Left colon (tissue), 2 donors: ENCODE data around the gene TMEM184C. TPM values are rescaled to one million over a fixed set of nuclear protein-coding genes. Genes with fewer than 3 reads are reported as not detected.

Experiments
- ATAC-seq: fragments of 200-7000 bp; cut with Tn5 transposase; one replicate; pipeline ENCODE4 v1.9.1; 2020; ENCODE audit warnings: mild to moderate bottlenecking, moderate library complexity
- DNase-seq, 2 donors: peaks; one replicate each; pipeline ENCODE4 v3.0.0-alpha.2; 2020
- intact Hi-C, 2 donors: fragments of 100-400 bp; cut with DNase I in 1 of 2; cut with micrococcal nuclease in 1 of 2; formaldehyde crosslinking; loops; one replicate each; pipeline versions ENCODE4 v1.11.2 to v1.14.0; 2022; cut with DNase I, micrococcal nuclease
- total RNA-seq, 2 donors: library from RNA; stranded (reverse); fragmentation: NEBNext Ultra II Directional; extraction: Animal tissue kit (Norgen Biotek cat#: 25700); gene quantifications; one replicate each; pipeline ENCODE4 v1.2.1, GENCODE V29; 2021
- donor health status: DM: no; HTN: no; CAD: no.
- donor health status: DM: yes; HTN: yes; CAD: no.

Gene TMEM184C
- total RNA-seq, 2 donors from 2014 or later = 38.1 to 41.8 TPM

- DNase-seq = no peak
- intact Hi-C loops = loop anchor here in 1 of 2 donors (10.0 kb wide), 2 partner anchors 432 to 492 kb away; no protein-coding TSS in a partner anchor
Measured at GRCh38 chr4:147596377-147596776, 20.8 kb upstream of the TMEM184C start.

GRCh38 chr4:147596981-147597380 is 20.2 kb upstream of the TMEM184C start:
- intact Hi-C loops = loop anchor here in 1 of 2 donors (10.0 kb wide), 2 partner anchors 432 to 492 kb away; no protein-coding TSS in a partner anchor
- no peak for DNase-seq
- ATAC-seq = no peak

More at GRCh38 chr4:147596377-147596776, 20.8 kb upstream of the TMEM184C start:
- ATAC-seq = no peak

- no peak for DNase-seq
- no peak for ATAC-seq
- intact Hi-C loops = loop anchor here in 1 of 2 donors (10.0 kb wide), 2 partner anchors 433 to 493 kb away; no protein-coding TSS in a partner anchor
Measured at GRCh38 chr4:147597561-147597960, 19.6 kb upstream of the TMEM184C start.

- DNase-seq = no peak
- no peak for ATAC-seq
- intact Hi-C loops = loop anchor here in 1 of 2 donors (10.0 kb wide), 2 partner anchors 434 to 494 kb away; no protein-coding TSS in a partner anchor
Measured at GRCh38 chr4:147599206-147599605, 18.0 kb upstream of the TMEM184C start.

GRCh38 chr4:147599769-147600168 is 17.4 kb upstream of the TMEM184C start:
- intact Hi-C loops = loop anchor here in 1 of 2 donors (10.0 kb wide), 2 partner anchors 435 to 495 kb away; no protein-coding TSS in a partner anchor
- ATAC-seq (no peak), DNase-seq (no peak)

- ATAC-seq (no peak), DNase-seq (no peak)
- intact Hi-C loops = no loop called here
Measured at GRCh38 chr4:147605499-147605898, 11.7 kb upstream of the TMEM184C start.

- ATAC-seq = no peak
- intact Hi-C loops = no loop called here
- no peak for DNase-seq
Measured at GRCh38 chr4:147607471-147607870, 9.7 kb upstream of the TMEM184C start.

GRCh38 chr4:147610686-147611085 is 6.5 kb upstream of the TMEM184C start:
- intact Hi-C loops = no loop called here
- DNase-seq (no peak), ATAC-seq (no peak)

GRCh38 chr4:147616849-147617172 is 386 bp upstream of the TMEM184C start:
- DNase-seq (no peak), ATAC-seq (no peak)
- intact Hi-C loops = no loop called here

GRCh38 chr4:147617841-147618691 is 869 bp downstream of the TMEM184C start:
- DNase-seq (no peak), ATAC-seq (peak; percentile 39)
- intact Hi-C loops = no loop called here

GRCh38 chr4:147620315-147620714 is 3.1 kb downstream of the TMEM184C start:
- ATAC-seq = no peak
- intact Hi-C loops = no loop called here
- DNase-seq = no peak

GRCh38 chr4:147625733-147626132 is 8.5 kb downstream of the TMEM184C start:
- intact Hi-C loops = no loop called here
- ATAC-seq = no peak
- DNase-seq = no peak

GRCh38 chr4:147626903-147627302 is 9.7 kb downstream of the TMEM184C start:
- no peak for ATAC-seq
- intact Hi-C loops = no loop called here
- DNase-seq = no peak

GRCh38 chr4:147628415-147628814 is 11.2 kb downstream of the TMEM184C start:
- DNase-seq (no peak), ATAC-seq (no peak)
- intact Hi-C loops = no loop called here

- intact Hi-C loops = no loop called here
- DNase-seq (no peak), ATAC-seq (no peak)
Measured at GRCh38 chr4:147629783-147630730, 12.9 kb downstream of the TMEM184C start.

GRCh38 chr4:147633113-147633512 is 15.9 kb downstream of the TMEM184C start:
- intact Hi-C loops = no loop called here
- no peak for DNase-seq
- no peak for ATAC-seq

GRCh38 chr4:147633643-147634042 is 16.4 kb downstream of the TMEM184C start:
- ATAC-seq = no peak
- no peak for DNase-seq
- intact Hi-C loops = no loop called here

- ATAC-seq (no peak), DNase-seq (no peak)
- intact Hi-C loops = no loop called here
Measured at GRCh38 chr4:147635348-147635747, 18.2 kb downstream of the TMEM184C start.

GRCh38 chr4:147638365-147638764 is 21.2 kb downstream of the TMEM184C start:
- no peak for ATAC-seq
- intact Hi-C loops = no loop called here
- DNase-seq = no peak
